Large intestine (tissue), 3 donors: ENCODE data around the gene C22orf23. TPM values are rescaled to one million over a fixed set of nuclear protein-coding genes. Genes with fewer than 3 reads are reported as not detected.
"Not testable (repeated sequence)": the region's sequence is repeated elsewhere in the genome, so short reads cannot be mapped to it uniquely, and the experiment has no call there.

Source experiments
- DNase-seq, 2 donors: peaks; one replicate each; pipeline versions ENCODE4 v3.0.0 to v3.0.0-alpha.2; 2013
- H3K27ac ChIP-seq: one replicate; pipeline ENCODE4 v1.5.1; 2013; ENCODE audit warnings: low read length
- H3K27me3 ChIP-seq: 2 replicates; pipeline ENCODE4 v1.6.1; 2013; ENCODE audit warnings: low read length; ENCODE audit not compliant: control insufficient read depth, insufficient read depth
- H3K36me3 ChIP-seq: 2 replicates; pipeline ENCODE4 v1.6.1; 2013; ENCODE audit warnings: low read length; ENCODE audit not compliant: control insufficient read depth, insufficient read depth
- H3K4me1 ChIP-seq: one replicate; pipeline ENCODE4 v1.6.1; 2013; ENCODE audit warnings: low read length; ENCODE audit not compliant: control insufficient read depth, insufficient read depth
- H3K4me3 ChIP-seq: one replicate; pipeline ENCODE4 v1.5.1; 2013; ENCODE audit warnings: low read length
- H3K9me3 ChIP-seq: one replicate; pipeline ENCODE4 v1.6.1; 2013; ENCODE audit warnings: mild to moderate bottlenecking, low read depth, low read length, moderate library complexity; ENCODE audit not compliant: control insufficient read depth
- WGBS: methylation state at CpG from one replicate; pipeline ENCODE4 v1.1.5; 2013; ENCODE audit warnings: low lambda C conversion rate; ENCODE audit not compliant: insufficient coverage; 5-methylcytosine and 5-hydroxymethylcytosine counted together
- polyA plus RNA-seq: library from polyadenylated mRNA; unstranded; fragments of 120-200 nt; gene quantifications from one replicate; pipeline ENCODE4 v1.2.1, GENCODE V29; 2013

The C22orf23 gene
- polyA plus RNA-seq, 1 donor, result 0.73 TPM

- no CpG with 5 or more reads among the region's 4 CpGs for WGBS
- Histone ChIP-seq H3K9me3 (no peaks in the 10 kb centered on the region), H3K36me3 (peaks cover 46% of the 10 kb centered on the region), H3K27me3 (no peaks in the 10 kb centered on the region), H3K4me3 (no peak overlapping the region), H3K27ac (no peak overlapping the region), H3K4me1 (no peaks in the 10 kb centered on the region)
- DNase-seq, result no peak
These were observed 17.5 kb upstream of the C22orf23 start for GRCh38 chr22:37970864-37971263.

- Histone ChIP-seq H3K4me3 (no peak overlapping the region), H3K9me3 (no peaks in the 10 kb centered on the region), H3K4me1 (no peaks in the 10 kb centered on the region), H3K36me3 (peaks cover 47% of the 10 kb centered on the region), H3K27ac (no peak overlapping the region), H3K27me3 (no peaks in the 10 kb centered on the region)
- DNase-seq, result no peak
- WGBS, result no CpG with 5 or more reads among the region's 5 CpGs
These were observed 15.3 kb upstream of the C22orf23 start for GRCh38 chr22:37968452-37969251.

GRCh38 chr22:37967637-37968451 is 14.4 kb upstream of the C22orf23 start:
- DNase-seq, result no peak
- Histone ChIP-seq H3K9me3 (no peaks in the 10 kb centered on the region), H3K4me1 (no peaks in the 10 kb centered on the region), H3K4me3 (no peak overlapping the region), H3K27me3 (no peaks in the 10 kb centered on the region), H3K36me3 (peaks cover 46% of the 10 kb centered on the region), H3K27ac (no peak overlapping the region)
- WGBS, result 100% methylated on average over 1 of the region's 14 CpGs

GRCh38 chr22:37967147-37967546 is 13.7 kb upstream of the C22orf23 start:
- H3K4me3 ChIP-seq, result no peak overlapping the region
- no CpG with 5 or more reads among the region's 1 CpG for WGBS
- no peak for DNase-seq
- no peaks in the 10 kb centered on the region for H3K9me3 ChIP-seq
- no peaks in the 10 kb centered on the region for H3K27me3 ChIP-seq
- peaks cover 45% of the 10 kb centered on the region for H3K36me3 ChIP-seq
- no peaks in the 10 kb centered on the region for H3K4me1 ChIP-seq
- no peak overlapping the region for H3K27ac ChIP-seq

GRCh38 chr22:37965940-37966664 is 12.7 kb upstream of the C22orf23 start:
- WGBS, result 80% methylated on average over 1 of the region's 9 CpGs
- DNase-seq, result no peak
- no peak overlapping the region for H3K4me3 ChIP-seq

GRCh38 chr22:37961062-37961461 is 7.7 kb upstream of the C22orf23 start:
- WGBS, result no CpG with 5 or more reads among the region's 4 CpGs
- no peaks in the 10 kb centered on the region for H3K4me1 ChIP-seq
- no peaks in the 10 kb centered on the region for H3K9me3 ChIP-seq
- H3K27ac ChIP-seq, result no peak overlapping the region
- no peak for DNase-seq
- H3K4me3 ChIP-seq, result no peak overlapping the region
- H3K36me3 ChIP-seq, result peaks cover 59% of the 10 kb centered on the region
- no peaks in the 10 kb centered on the region for H3K27me3 ChIP-seq

More at GRCh38 chr22:37965940-37966664, 12.7 kb upstream of the C22orf23 start:
- Histone ChIP-seq H3K4me1 (no peaks in the 10 kb centered on the region), H3K27ac (no peak overlapping the region), H3K36me3 (peaks cover 55% of the 10 kb centered on the region), H3K27me3 (no peaks in the 10 kb centered on the region), H3K9me3 (no peaks in the 10 kb centered on the region)

- Histone ChIP-seq H3K4me1 (peaks cover 6% of the 10 kb centered on the region), H3K4me3 (no peak overlapping the region), H3K27me3 (no peaks in the 10 kb centered on the region), H3K27ac (no peak overlapping the region), H3K36me3 (peaks cover 53% of the 10 kb centered on the region), H3K9me3 (no peaks in the 10 kb centered on the region)
- no peak for DNase-seq
- 100% methylated on average over 3 of the region's 18 CpGs for WGBS
These were observed 5.9 kb upstream of the C22orf23 start for GRCh38 chr22:37959231-37959825.

- WGBS, result 100% methylated on average over 1 of the region's 4 CpGs
- Histone ChIP-seq H3K4me1 (peaks cover 12% of the 10 kb centered on the region), H3K4me3 (no peak overlapping the region), H3K27me3 (peaks cover 5% of the 10 kb centered on the region), H3K27ac (no peak overlapping the region), H3K36me3 (peaks cover 47% of the 10 kb centered on the region), H3K9me3 (no peaks in the 10 kb centered on the region)
- DNase-seq, result no peak
These were observed 3.8 kb upstream of the C22orf23 start for GRCh38 chr22:37957232-37957631.

GRCh38 chr22:37955825-37956397 is 2.5 kb upstream of the C22orf23 start:
- H3K9me3 ChIP-seq, H3K27ac ChIP-seq, H3K4me3 ChIP-seq, DNase-seq: not testable (repeated sequence)
- 100% methylated on average over 3 of the region's 15 CpGs for WGBS
- H3K36me3 ChIP-seq, result peaks cover 35% of the 10 kb centered on the region
- peaks cover 12% of the 10 kb centered on the region for H3K4me1 ChIP-seq
- peaks cover 10% of the 10 kb centered on the region for H3K27me3 ChIP-seq
